GM18517 (cell line): ENCODE results near the gene NOTCH1.
"Not testable (repeated sequence)": the region's sequence is repeated elsewhere in the genome, so short reads cannot be mapped to it uniquely, and the experiment has no call there.

Experiments
- ATAC-seq: cut with Tn5 transposase; IDR thresholded peaks from one replicate; pipeline ENCODE4 v1.9.1; 2021; ENCODE audit warnings: mild to moderate bottlenecking, moderate library complexity; ENCODE audit not compliant: unreplicated experiment

NOTCH1 gene

DNA sequence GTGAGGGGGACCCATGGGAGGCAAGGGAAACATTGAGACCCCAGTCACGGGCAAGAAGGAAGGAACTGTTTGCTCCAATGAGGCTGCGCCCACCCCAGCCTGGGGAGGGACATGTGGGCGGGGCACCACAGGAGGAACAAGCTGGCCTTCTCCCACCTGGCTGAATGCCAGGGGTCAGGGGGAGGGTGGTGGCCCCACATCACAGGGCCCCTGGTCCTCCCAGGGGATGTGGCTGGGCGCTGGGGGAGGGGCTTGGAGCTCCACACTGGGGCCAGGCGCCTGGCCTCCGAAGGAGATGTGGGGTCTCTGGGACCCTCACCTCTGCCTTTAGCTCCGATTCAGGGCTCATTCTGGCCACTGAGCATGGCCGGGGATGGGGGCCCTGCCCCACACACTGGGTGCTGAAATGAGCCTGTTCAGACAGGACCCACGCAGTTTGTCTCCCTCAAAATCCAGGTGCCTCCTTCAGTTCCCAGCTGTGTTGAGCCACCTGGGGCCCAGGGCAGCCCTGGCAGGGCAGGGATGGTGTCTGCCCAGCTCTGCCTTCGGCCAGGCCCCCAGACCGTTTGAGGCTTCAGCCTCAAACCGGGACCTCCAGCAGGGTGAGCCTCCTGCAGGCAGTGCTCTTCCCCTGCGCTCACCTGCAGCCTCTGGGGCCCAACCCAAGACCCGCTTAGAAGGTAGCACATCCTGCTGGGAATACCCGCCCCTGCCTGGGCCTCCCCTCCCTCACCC is 33.2 kb upstream of the NOTCH1 start:
- no peak for ATAC-seq

DNA sequence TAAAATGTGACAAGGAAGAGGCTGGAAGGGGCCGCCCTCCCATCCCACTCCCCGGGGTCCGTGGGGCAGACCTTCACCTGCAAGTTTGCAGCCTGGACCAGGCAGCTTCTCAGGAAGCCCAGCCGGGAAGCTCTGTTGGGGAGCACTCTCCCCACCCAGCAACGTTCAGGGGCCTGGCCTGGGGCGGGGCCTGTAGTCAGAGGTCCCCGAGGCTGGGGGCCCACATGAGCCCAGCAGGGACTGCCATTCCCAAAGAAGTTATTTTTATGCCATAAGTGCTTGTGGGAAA is 32.7 kb upstream of the NOTCH1 start:
- no peak for ATAC-seq

DNA sequence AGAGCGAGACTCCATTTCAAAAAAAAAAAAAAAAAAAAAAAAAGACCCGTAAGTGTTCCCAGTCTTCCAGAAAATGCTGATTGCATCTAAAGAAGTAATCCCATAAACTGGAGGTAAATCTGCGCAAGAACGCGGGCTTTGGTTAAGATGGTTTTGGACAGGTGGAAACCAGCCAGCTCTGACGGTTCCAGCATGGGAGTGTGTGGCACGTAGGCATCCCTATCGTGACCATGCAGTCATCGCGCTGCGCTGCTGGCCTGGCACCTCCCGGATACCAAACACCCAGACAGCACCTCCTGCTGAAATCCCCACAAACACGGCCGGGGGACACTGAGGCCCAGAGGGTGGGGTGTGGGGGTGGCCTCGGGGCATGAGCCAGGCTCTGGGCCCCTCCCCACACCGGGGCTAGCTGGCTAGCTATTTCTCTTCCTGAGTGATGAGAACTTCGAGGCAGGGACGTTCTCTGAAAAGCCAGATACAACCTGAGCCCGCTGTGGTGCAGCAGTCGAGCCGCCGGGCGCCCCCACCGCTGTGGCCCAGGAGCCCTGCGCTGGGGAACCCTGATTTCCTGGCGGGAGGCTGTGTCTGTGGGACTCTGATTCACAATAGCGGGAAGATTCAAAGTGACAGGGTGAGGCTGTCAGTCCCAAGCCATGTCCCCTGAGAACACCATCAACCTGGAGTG is 32.2 kb upstream of the NOTCH1 start:
- no peak for ATAC-seq

DNA sequence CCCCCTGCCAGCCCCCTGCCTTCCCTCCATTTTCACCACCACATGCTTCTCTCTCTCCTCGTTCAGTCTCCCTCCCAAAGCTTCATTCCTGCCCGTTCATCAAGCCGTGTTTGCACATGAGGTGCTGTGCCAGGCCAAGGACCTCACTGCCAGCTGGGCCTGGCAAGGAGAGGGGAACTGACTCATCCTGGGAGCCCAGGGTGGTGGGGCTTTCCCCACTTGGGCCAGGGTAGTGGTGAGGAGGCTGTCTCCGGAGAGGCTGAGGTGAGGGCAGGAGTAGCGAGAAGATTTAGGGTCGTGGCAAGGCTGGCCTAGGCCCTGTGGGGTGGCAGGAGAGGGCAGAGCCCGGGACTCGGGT is 30.4 kb upstream of the NOTCH1 start:
- no peak for ATAC-seq

GRCh38 chr9:136575626-136576268 is 29.9 kb upstream of the NOTCH1 start:
- no peak for ATAC-seq

DNA sequence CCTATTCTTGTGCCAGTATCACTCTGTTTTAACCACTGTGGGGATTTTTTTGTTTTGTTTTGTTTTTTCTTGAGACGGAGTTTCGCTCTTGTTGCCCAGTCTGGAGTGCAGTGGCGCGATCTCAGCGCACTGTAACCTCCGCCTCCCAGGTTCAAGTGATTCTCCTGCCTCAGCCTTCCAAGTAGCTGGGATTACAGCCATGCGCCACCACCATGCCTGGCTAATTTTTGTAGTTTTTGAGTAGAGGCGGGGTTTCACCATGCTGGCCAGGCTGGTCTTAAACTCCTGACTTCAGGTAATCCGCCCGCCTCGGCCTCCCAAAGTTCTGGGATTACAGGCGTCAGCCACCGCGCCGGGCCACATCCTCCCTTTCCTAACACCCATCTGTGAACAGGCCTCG is 28.8 kb upstream of the NOTCH1 start:
- ATAC-seq, result not testable (repeated sequence)

GRCh38 chr9:136572828-136573625 is 27.2 kb upstream of the NOTCH1 start:
- ATAC-seq, result no peak

DNA sequence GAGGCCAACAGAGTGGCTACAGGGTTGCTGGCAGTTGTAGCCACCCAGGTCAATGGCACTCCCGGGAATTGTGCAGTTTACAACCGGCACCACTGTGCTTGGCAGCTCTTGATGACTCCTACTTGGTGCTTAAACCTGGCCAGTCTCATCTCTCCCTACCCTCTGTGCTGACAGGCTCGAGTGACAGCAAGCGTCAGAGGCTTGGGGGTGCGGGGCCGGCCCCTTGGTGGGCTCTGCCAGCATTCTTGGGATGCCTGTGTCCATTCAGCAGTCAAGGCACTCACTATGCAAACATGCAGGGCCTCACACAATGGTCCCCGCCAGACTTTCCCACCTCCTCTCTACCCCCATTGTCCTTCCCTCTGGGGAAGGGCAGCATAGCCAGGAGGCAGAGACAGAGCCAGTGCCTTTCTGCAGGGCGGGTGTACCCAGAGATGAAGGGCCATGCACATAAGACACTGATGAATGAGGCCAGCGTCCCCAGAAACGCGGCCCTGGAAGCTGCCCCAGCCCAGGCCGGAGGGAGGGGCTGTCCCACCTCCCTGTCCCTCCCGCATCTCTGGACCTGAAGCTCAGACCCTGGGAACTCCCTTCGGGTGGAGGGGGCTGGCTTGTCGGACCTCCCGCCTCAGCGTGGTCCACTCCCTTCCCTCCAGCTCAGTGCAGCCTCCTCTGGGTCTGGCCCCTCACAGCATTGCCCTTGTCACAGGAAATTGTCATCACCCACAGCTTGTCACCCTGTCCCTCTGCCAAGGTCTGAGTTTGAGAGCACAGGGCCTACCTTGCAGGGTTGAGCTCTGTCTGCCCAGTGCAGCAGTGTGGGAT is 26.4 kb upstream of the NOTCH1 start:
- ATAC-seq, result no peak

DNA sequence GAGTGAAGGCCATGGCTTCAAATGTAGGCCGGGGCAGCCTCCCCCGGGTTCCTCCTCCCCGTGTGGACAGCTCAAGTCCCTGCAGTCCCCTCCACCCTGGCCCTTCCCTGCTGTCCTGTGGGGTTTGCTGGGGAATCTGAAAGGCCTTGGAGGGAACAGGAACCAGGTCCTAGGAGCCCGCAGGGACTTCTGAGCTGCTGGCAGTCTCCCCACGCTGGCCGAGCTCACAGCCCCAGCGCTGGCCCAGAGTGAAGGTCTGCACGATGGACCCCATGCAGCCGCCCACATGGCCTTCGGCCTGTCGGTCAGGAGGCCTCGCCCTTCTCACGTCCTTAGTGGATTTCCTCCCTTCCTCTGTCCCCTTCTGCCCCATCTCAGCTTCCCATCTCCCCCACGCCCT is 25.7 kb upstream of the NOTCH1 start:
- ATAC-seq, result no peak

DNA sequence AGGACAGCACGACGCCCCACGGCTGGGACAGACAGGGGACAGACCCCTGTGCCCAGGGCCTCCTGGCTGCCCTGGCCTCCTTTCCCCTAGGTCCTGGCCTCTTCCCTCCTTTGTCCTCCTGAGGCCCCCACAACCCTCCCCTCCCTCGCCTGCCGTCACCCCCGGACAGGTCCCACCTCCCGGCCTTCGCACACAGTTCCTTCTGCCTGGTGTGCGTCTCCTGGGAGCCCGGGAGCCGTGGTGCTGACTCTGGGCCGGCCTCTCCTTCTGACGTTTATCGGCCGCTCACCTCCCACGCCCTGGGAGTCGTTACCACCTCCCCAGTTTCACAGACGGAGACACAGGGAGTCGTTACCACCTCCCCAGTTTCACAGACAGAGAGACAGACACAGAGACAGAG is 25.1 kb upstream of the NOTCH1 start:
- no peak for ATAC-seq

- ATAC-seq, result no peak
Observed at GRCh38 chr9:136570191-136570845, 24.5 kb upstream of the NOTCH1 start.

DNA sequence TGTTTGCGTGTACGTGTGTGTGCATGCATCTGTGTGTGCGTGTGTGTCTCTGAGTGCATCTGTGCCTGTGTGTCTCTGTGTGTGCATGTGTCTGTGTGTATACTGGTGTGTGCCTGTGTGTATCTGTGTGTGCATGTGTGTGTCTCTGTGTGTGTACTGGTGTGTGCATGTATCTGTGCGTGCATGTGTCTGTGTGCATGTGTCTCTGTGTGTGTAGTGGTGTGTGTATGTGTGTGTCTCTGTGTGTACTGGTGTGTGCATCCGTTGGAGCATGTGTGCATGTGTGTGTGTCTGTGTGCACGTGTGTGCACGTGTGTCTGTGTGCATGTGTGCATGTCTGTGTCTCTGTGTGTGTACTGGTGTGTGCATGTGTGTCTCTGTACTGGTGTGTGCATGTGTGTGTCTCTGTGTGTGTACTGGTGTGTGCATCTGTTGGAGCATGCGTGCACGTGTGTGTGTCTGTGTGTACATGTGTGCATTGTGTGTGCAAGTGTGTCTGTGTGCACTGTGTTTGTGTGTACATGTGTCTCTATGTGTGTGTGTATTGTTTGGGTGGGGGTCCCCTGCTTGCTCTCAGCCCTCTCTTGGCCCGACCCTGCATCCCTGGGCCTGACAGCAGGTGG is 23.8 kb upstream of the NOTCH1 start:
- ATAC-seq, result no peak

- no peak for ATAC-seq
Observed at GRCh38 chr9:136568288-136569081, 22.6 kb upstream of the NOTCH1 start.

DNA sequence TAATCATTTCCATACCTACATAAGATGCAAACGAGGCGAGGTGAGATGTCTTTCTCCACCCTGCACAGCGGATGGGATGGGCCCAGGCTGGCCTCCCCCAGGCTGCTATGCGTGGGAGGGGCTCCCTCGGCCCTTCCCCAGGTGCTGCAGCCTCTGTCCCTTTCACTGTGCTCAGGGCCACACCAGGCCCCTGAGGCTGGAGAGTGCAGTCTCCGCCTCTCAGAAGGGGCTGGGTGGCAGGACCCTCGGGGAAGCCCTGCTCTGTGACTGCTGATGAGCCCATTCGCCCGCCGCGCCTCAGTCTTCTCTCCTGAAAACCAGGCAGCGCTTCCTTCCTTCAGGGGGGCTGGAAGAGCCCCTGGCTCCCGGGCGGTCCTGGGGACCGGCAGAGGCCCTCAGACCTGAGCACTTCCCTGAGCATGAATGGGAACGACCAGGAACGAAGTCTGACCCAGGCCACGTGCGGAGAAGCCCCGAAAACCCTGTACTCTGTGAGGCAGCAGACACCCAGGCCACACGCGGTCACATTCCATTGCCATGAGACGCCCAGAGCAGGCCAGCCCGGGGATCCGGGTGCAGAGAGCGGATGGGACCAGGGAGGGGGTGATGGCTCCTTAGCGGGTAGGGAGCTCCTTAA is 21.9 kb upstream of the NOTCH1 start:
- ATAC-seq, result no peak

GRCh38 chr9:136566901-136567300 is 21.1 kb upstream of the NOTCH1 start:
- no peak for ATAC-seq

GRCh38 chr9:136566553-136566895 is 20.7 kb upstream of the NOTCH1 start:
- no peak for ATAC-seq

GRCh38 chr9:136565715-136566552 is 20.1 kb upstream of the NOTCH1 start:
- ATAC-seq, result no peak
